HepG2 (cell line): ENCODE measurements around the gene VCL. TPM values are rescaled to one million over a fixed set of nuclear protein-coding genes. Genes with fewer than 3 reads are reported as not detected.

Experiments
- CEBPG ChIP-seq: IDR thresholded peaks from 2 replicates; pipeline ENCODE4 v1.6.1; 2016
- ETV5 ChIP-seq: IDR thresholded peaks from 2 replicates; pipeline ENCODE4 v1.6.1; 2018; ENCODE audit warnings: missing biosample characterization, missing genetic modification reagents, inconsistent platforms, borderline replicate concordance
- FOSL2 ChIP-seq: sonication (generic); formaldehyde crosslinking; IDR thresholded peaks from 2 replicates; pipeline ENCODE4 v1.4.0; 2020; ENCODE audit warnings: missing genetic modification reagents
- GATAD1 ChIP-seq: IDR thresholded peaks from 2 replicates; pipeline ENCODE4 v1.6.1; 2016; ENCODE audit warnings: missing genetic modification reagents, missing compliant biosample characterization
- KDM2A ChIP-seq: sonication (generic); formaldehyde crosslinking; IDR thresholded peaks from 2 replicates; pipeline ENCODE4 v1.4.0; 2020; ENCODE audit warnings: low read depth, missing genetic modification reagents, borderline replicate concordance
- KDM5B ChIP-seq: sonication (generic); formaldehyde crosslinking; IDR thresholded peaks from 2 replicates; pipeline ENCODE4 v1.4.0; 2020; ENCODE audit warnings: missing genetic modification reagents, mild to moderate bottlenecking, borderline replicate concordance
- MIXL1 ChIP-seq: IDR thresholded peaks from 2 replicates; pipeline ENCODE4 v1.6.1; 2016
- MYC ChIP-seq: sonication (generic); formaldehyde crosslinking; IDR thresholded peaks from 2 replicates; pipeline ENCODE4 v1.9.0; 2021; ENCODE audit warnings: missing genetic modification reagents, borderline replicate concordance
- PRPF4 ChIP-seq: fragments of 200-400 bp; formaldehyde crosslinking; IDR thresholded peaks from 2 replicates; pipeline ENCODE4 v1.6.1; 2016; ENCODE audit warnings: low read length, low read depth; ENCODE audit not compliant: poor library complexity, severe bottlenecking
- SAP130 ChIP-seq: IDR thresholded peaks from 2 replicates; pipeline ENCODE4 v1.6.1; 2016; ENCODE audit warnings: low read depth
- SIN3A ChIP-seq: IDR thresholded peaks from 2 replicates; pipeline ENCODE4 v1.6.1; 2011; ENCODE audit warnings: low read depth, mild to moderate bottlenecking, control low read depth, low read length, borderline replicate concordance
- SRF ChIP-seq: IDR thresholded peaks from 2 replicates; pipeline ENCODE4 v1.6.1; 2011; ENCODE audit warnings: mild to moderate bottlenecking, low read depth, low read length, moderate library complexity
- SRSF1 ChIP-seq: fragments of 200-400 bp; formaldehyde crosslinking; optimal IDR thresholded peaks from 2 replicates; pipeline ENCODE3; 2017; ENCODE audit warnings: mild to moderate bottlenecking, low read depth, low read length, moderate library complexity
- SSRP1 ChIP-seq: IDR thresholded peaks from 2 replicates; pipeline ENCODE4 v1.6.1; 2016; ENCODE audit warnings: control low read depth
- TCF7 ChIP-seq: sonication (generic); IDR thresholded peaks from 2 replicates; pipeline ENCODE4 v1.6.1; 2016; ENCODE audit warnings: antibody characterized with exemption, low read depth
- TEAD2 ChIP-seq: sonication (generic); formaldehyde crosslinking; IDR thresholded peaks from 2 replicates; pipeline ENCODE4 v1.9.0; 2021; ENCODE audit warnings: missing genetic modification reagents
- ZNF235 ChIP-seq: sonication (generic); formaldehyde crosslinking; IDR thresholded peaks from 2 replicates; pipeline ENCODE4 v1.8.1; 2023; ENCODE audit warnings: mild to moderate bottlenecking, missing genetic modification reagents, borderline replicate concordance
- ZNF292 ChIP-seq: sonication (generic); formaldehyde crosslinking; IDR thresholded peaks from 2 replicates; pipeline ENCODE4 v1.8.1; 2022; ENCODE audit warnings: mild to moderate bottlenecking, low read depth, missing genetic modification reagents, borderline replicate concordance
- ZNF337 ChIP-seq: sonication (generic); formaldehyde crosslinking; IDR thresholded peaks from 2 replicates; pipeline ENCODE4 v1.5.1; 2020; ENCODE audit warnings: missing genetic modification reagents, low read depth, mild to moderate bottlenecking, borderline replicate concordance
- ZNF530 ChIP-seq: sonication (generic); formaldehyde crosslinking; IDR thresholded peaks from 2 replicates; pipeline ENCODE4 v1.5.0; 2020; ENCODE audit warnings: low read depth, mild to moderate bottlenecking, missing genetic modification reagents
- ZNF598 ChIP-seq: sonication (generic); formaldehyde crosslinking; IDR thresholded peaks from 2 replicates; pipeline ENCODE4 v1.5.1; 2020; ENCODE audit warnings: mild to moderate bottlenecking, missing genetic modification reagents, borderline replicate concordance
- ZNF616 ChIP-seq: sonication (generic); formaldehyde crosslinking; IDR thresholded peaks from 2 replicates; pipeline ENCODE4 v1.5.0; 2020; ENCODE audit warnings: low read depth, mild to moderate bottlenecking, missing genetic modification reagents
- polyA plus RNA-seq, 8 experiments: library from polyadenylated mRNA; depleted of rRNA in 3 of 8; stranded (reverse) in 7 of 8; unstranded in 1 of 8; fragments of >200 nt; fragmentation: Illumina TruSeq in 4 of 8; extraction: Trizol in 4 of 8; gene quantifications; 2 replicates each; pipeline versions ENCODE4 v1.2.1 to v1.2.3, GENCODE V29; 2011 to 2016; ENCODE audit warnings: low read depth in 4 of 8, missing spikeins in 1 of 8, mixed read lengths in 1 of 8; ENCODE audit not compliant: insufficient read depth in 1 of 8
- total RNA-seq, 5 experiments: library from RNA; depleted of rRNA; stranded (reverse); fragments of >200 nt; fragmentation: Illumina TruSeq; extraction: Trizol; gene quantifications; 2 replicates each; pipeline ENCODE4 v1.2.3, GENCODE V29; 2016; ENCODE audit warnings: low read depth in 1 of 5
- TF ChIP-seq, protein P1 (sequence below), 2 experiments: sonication (generic) in 1 of 2; formaldehyde crosslinking in 1 of 2; IDR thresholded peaks; 2 replicates each; pipeline versions ENCODE4 v1.4.0 to v1.6.1; 2018 to 2020; ENCODE audit warnings: missing genetic modification reagents in 2 of 2, borderline replicate concordance in 1 of 2, low read depth in 1 of 2, mild to moderate bottlenecking in 1 of 2, missing biosample characterization in 1 of 2
- TF ChIP-seq, protein P2 (sequence below): sonication (generic); formaldehyde crosslinking; conservative IDR thresholded peaks from 2 replicates; pipeline ENCODE4 v1.8.0; 2022; ENCODE audit warnings: mild to moderate bottlenecking, moderate library complexity, missing genetic modification reagents

Gene VCL
- total and polyA plus RNA-seq, 2 of the 13 experiments (the other 11 are each of a cell fraction or from before 2014, with no cell fraction given): 17.3 to 26.9 TPM

DNA sequence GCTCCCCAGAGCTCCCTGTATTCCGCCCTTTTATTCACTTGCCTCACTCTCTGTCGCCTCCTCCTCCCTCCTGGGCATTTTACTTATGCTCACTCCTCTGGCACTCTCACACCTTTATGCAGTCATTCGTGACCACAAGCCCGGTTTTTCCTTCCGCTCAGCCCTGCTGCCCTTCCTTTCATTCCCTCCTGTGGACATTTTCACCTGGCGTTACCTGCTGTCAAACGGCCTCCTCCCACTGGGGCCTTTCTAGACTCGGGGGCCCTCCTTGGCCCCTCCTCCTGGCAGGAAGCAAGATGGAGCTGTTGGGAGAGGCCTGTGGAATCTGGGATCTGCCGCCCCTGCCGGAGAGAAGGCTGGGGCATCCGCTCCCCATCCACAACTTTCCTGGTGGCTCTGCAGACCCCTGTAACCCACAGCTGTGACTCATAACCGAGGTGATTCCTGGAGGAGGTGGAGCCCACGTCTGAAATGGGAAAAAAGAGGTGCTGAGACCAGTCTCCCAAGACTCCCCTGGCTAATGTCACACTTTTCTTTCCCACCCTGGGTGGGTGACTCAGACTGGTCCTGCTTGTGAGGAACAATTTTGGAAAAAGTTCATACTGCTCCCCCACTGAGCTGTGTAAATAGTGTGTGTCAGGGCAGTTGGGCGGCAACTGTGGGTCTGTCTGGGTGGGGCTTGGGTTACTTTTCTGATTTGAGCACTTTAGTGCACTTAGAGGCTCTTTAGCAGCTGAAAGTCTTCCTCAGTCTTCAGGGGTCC lies 1.2 kb downstream of the VCL start (continued):
- peak; percentile 65; the same call in 1 of the 2 replicates for TF ChIP-seq ZNF337 (CRISPR knock-in tag)
- TF ChIP-seq, protein P1, sequence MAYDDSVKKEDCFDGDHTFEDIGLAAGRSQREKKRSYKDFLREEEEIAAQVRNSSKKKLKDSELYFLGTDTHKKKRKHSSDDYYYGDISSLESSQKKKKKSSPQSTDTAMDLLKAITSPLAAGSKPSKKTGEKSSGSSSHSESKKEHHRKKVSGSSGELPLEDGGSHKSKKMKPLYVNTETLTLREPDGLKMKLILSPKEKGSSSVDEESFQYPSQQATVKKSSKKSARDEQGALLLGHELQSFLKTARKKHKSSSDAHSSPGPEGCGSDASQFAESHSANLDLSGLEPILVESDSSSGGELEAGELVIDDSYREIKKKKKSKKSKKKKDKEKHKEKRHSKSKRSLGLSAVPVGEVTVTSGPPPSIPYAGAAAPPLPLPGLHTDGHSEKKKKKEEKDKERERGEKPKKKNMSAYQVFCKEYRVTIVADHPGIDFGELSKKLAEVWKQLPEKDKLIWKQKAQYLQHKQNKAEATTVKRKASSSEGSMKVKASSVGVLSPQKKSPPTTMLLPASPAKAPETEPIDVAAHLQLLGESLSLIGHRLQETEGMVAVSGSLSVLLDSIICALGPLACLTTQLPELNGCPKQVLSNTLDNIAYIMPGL (CRISPR knock-in tag; IDR thresholded peaks at IDR 0.05; ENCODE audit: borderline replicate concordance in 1 of 2, low read depth in 1 of 2): peak; percentile 33 to 66; a peak in 2 of 4 replicates
- peak; percentile 56 for TF ChIP-seq SRSF1
- TF ChIP-seq FOSL2: peak; percentile 75
- TF ChIP-seq TCF7: no peak
- TF ChIP-seq PRPF4: no peak
- TF ChIP-seq KDM2A (CRISPR knock-in tag): peak; percentile 52; the same call in 1 of the 2 replicates
- TF ChIP-seq ZNF292: peak; percentile 27; the same call in 1 of the 2 replicates
- no peak for TF ChIP-seq SRF
- 0 out of 2 replicates have a peak, but pooled peaks have one; percentile 25 for TF ChIP-seq GATAD1 (CRISPR knock-in tag)
- no peak for TF ChIP-seq TEAD2 (CRISPR knock-in tag)
- TF ChIP-seq MYC (CRISPR knock-in tag): no peak
- TF ChIP-seq KDM5B: no peak
- TF ChIP-seq ZNF530 (CRISPR knock-in tag): no peak
- peak; percentile 36; the same call in 1 of the 2 replicates for TF ChIP-seq SAP130 (CRISPR knock-in tag)
- TF ChIP-seq MIXL1 (CRISPR knock-in tag): 0 out of 2 replicates have a peak, but pooled peaks have one; percentile 31
- peak; percentile 43; the same call in 1 of the 2 replicates for TF ChIP-seq ZNF598 (CRISPR knock-in tag)
- TF ChIP-seq SSRP1 (CRISPR knock-in tag): no peak
- peak; percentile 24; the same call in 1 of the 2 replicates for TF ChIP-seq SIN3A
- 0 out of 2 replicates have a peak, but pooled peaks have one; percentile 42 for TF ChIP-seq ZNF235 (CRISPR knock-in tag)
- TF ChIP-seq CEBPG (CRISPR knock-in tag): no peak
- TF ChIP-seq, protein P2, sequence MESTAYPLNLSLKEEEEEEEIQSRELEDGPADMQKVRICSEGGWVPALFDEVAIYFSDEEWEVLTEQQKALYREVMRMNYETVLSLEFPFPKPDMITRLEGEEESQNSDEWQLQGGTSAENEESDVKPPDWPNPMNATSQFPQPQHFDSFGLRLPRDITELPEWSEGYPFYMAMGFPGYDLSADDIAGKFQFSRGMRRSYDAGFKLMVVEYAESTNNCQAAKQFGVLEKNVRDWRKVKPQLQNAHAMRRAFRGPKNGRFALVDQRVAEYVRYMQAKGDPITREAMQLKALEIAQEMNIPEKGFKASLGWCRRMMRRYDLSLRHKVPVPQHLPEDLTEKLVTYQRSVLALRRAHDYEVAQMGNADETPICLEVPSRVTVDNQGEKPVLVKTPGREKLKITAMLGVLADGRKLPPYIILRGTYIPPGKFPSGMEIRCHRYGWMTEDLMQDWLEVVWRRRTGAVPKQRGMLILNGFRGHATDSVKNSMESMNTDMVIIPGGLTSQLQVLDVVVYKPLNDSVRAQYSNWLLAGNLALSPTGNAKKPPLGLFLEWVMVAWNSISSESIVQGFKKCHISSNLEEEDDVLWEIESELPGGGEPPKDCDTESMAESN (CRISPR knock-in tag): 0 out of 2 replicates have a peak, but pooled peaks have one; percentile 16
- TF ChIP-seq ZNF616 (CRISPR knock-in tag): no peak
- TF ChIP-seq ETV5 (CRISPR knock-in tag): peak; percentile 35; the same call in 1 of the 2 replicates
